Measurements from ENCODE around the gene MPPED1.

GRCh38 chr22:43514476-43515157 lies 102.8 kb downstream of the MPPED1 start:
- TF ChIP-seq CTCF (IDR thresholded peaks at IDR 0.05; ENCODE audit: insufficient read depth, low read length, poor library complexity, severe bottlenecking), result no peak
- no peak for TF ChIP-seq EZH2phosphoT487 (conservative IDR thresholded peaks at IDR 0.05; ENCODE audit: low read length)

Data from SU-DHL-6 (cell line).